ENCODE data around the gene RASA3.
"Not testable (repeated sequence)": the region's sequence is repeated elsewhere in the genome, so short reads cannot be mapped to it uniquely, and the experiment has no call there.

Gene RASA3

GRCh38 chr13:114020750-114021463 lies 111.5 kb downstream of the RASA3 start:
- peaks cover 15% of the 10 kb centered on the region for H3K4me1 ChIP-seq (ENCODE audit: low read length)
- no peaks in the 10 kb centered on the region for H3K79me2 ChIP-seq (ENCODE audit: low read length)
- H3K36me3 ChIP-seq (replicated peaks; ENCODE audit: low read depth, low read length), result no peaks in the 10 kb centered on the region

DNA sequence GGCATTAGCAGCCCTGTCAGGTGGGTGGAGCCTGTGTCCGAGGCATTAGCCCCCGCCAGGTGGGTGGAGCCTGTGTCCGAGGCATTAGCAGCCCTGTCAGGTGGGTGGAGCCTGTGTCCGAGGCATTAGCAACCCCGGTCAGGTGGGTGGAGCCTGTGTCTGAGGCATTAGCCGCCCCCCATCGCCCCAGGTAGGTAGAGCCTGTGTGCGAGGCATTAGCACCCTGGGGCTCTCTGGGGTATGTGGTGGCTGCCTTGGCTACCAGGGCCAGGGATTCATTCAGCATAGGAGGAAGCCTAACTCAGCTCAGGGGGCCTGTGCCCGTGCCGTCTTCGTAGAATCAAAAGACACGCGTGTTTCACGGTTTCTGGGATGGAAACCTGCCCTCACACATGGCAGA lies 112.3 kb downstream of the RASA3 start:
- not testable (repeated sequence) for H3K4me2 ChIP-seq (ENCODE audit: low read length); H3K4me3 ChIP-seq (ENCODE audit: low read length); H4K20me1 ChIP-seq (ENCODE audit: insufficient read depth, low read length); H3K27me3 ChIP-seq (ENCODE audit: low read depth, low read length); H3K9ac ChIP-seq (ENCODE audit: low read length); H3K79me2 ChIP-seq (ENCODE audit: low read length); H3K36me3 ChIP-seq (replicated peaks; ENCODE audit: low read depth, low read length); H2AFZ ChIP-seq (ENCODE audit: low read depth, low read length); H3K9me3 ChIP-seq (ENCODE audit: insufficient read depth, low read length); H3K27ac ChIP-seq (ENCODE audit: low read length)
- peaks cover 12% of the 10 kb centered on the region for H3K4me1 ChIP-seq (ENCODE audit: low read length)

More at GRCh38 chr13:114020750-114021463, 111.5 kb downstream of the RASA3 start:
- H3K9ac ChIP-seq (ENCODE audit: low read length), result no peak overlapping the region
- TF ChIP-seq, protein P1, sequence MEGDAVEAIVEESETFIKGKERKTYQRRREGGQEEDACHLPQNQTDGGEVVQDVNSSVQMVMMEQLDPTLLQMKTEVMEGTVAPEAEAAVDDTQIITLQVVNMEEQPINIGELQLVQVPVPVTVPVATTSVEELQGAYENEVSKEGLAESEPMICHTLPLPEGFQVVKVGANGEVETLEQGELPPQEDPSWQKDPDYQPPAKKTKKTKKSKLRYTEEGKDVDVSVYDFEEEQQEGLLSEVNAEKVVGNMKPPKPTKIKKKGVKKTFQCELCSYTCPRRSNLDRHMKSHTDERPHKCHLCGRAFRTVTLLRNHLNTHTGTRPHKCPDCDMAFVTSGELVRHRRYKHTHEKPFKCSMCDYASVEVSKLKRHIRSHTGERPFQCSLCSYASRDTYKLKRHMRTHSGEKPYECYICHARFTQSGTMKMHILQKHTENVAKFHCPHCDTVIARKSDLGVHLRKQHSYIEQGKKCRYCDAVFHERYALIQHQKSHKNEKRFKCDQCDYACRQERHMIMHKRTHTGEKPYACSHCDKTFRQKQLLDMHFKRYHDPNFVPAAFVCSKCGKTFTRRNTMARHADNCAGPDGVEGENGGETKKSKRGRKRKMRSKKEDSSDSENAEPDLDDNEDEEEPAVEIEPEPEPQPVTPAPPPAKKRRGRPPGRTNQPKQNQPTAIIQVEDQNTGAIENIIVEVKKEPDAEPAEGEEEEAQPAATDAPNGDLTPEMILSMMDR (IDR thresholded peaks at IDR 0.05; ENCODE audit: low read depth, low read length), result no peak
- TF ChIP-seq EZH2phosphoT487 (IDR thresholded peaks at IDR 0.05; ENCODE audit: low read depth), result no peak
- H3K27me3 ChIP-seq (ENCODE audit: low read depth, low read length), result no peaks in the 10 kb centered on the region
- H3K4me3 ChIP-seq (ENCODE audit: low read length), result no peak overlapping the region
- H3K4me2 ChIP-seq (ENCODE audit: low read length), result no peak overlapping the region
- H3K9me3 ChIP-seq (ENCODE audit: insufficient read depth, low read length), result no peaks in the 10 kb centered on the region; the same call in 1 of the 2 replicates
- no peaks in the 10 kb centered on the region for H4K20me1 ChIP-seq (ENCODE audit: insufficient read depth, low read length)
- H3K27ac ChIP-seq (ENCODE audit: low read length), result no peak overlapping the region
- no peak overlapping the region for H2AFZ ChIP-seq (ENCODE audit: low read depth, low read length)

DNA sequence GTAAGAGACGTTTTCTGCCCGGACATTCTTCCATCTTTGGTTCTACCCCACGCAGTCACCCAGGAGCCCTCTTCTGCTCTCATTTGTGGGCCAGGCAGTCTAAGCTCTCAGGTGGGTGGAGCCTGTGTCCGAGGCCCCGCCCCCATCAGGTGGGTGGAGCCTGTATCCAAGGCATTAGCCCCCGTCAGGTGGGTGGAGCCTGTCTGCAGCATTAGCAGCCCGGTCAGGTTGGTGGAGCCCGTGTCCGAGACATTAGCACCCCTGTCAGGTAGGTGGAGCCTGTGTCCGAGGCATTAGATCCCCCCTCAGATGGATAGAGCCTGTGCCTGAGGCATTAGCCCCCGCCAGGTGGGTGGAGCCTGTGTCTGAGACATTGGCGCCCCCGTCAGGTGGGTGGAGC lies 113.1 kb downstream of the RASA3 start:
- TF ChIP-seq, protein P1 (IDR thresholded peaks at IDR 0.05; ENCODE audit: low read depth, low read length), result no peak
- no peak for TF ChIP-seq EZH2phosphoT487 (IDR thresholded peaks at IDR 0.05; ENCODE audit: low read depth)
- no peak overlapping the region for H3K4me3 ChIP-seq (ENCODE audit: low read length)
- no peaks in the 10 kb centered on the region for H3K27me3 ChIP-seq (ENCODE audit: low read depth, low read length)
- H3K9ac ChIP-seq (ENCODE audit: low read length), result no peak overlapping the region
- no peak overlapping the region for H3K27ac ChIP-seq (ENCODE audit: low read length)
- no peaks in the 10 kb centered on the region for H4K20me1 ChIP-seq (ENCODE audit: insufficient read depth, low read length)
- no peaks in the 10 kb centered on the region for H3K79me2 ChIP-seq (ENCODE audit: low read length)
- no peaks in the 10 kb centered on the region for H3K36me3 ChIP-seq (replicated peaks; ENCODE audit: low read depth, low read length)
- H2AFZ ChIP-seq (ENCODE audit: low read depth, low read length), result no peak overlapping the region
- H3K4me2 ChIP-seq (ENCODE audit: low read length), result no peak overlapping the region
- no peaks in the 10 kb centered on the region; the same call in 1 of the 2 replicates for H3K9me3 ChIP-seq (ENCODE audit: insufficient read depth, low read length)
- peaks cover 4% of the 10 kb centered on the region for H3K4me1 ChIP-seq (ENCODE audit: low read length)

DNA sequence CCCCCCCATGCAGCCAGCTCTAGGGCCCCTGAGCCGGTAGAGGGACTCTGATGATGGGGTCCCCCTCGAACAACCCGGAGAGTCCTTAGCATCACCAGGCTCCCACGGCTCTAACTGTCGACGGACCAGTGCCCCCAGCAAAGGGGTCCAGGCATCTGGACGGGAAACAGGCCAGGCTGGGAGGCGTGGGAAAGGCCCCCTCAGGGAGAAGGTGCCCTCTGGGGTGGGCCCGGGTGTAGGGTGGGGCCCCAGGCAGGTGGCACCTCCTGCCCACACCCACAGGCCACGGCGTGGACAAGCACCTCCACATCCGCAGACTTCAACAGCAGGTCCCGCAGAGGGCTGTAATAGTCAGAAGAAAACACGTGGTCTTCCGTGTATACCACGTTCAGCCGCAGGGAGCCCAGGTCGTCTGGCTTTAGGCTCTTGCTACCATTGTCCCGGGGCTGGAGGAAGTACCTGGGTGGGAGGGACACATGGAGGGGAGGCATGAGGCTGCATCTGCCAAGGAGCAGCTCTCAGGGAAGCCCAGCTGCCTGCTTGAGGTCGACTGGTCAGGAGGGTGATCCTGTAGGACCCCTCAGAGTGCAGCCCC lies 113.9 kb downstream of the RASA3 start:
- H3K4me2 ChIP-seq (ENCODE audit: low read length), result no peak overlapping the region
- H3K79me2 ChIP-seq (ENCODE audit: low read length), result no peaks in the 10 kb centered on the region
- no peaks in the 10 kb centered on the region for H4K20me1 ChIP-seq (ENCODE audit: insufficient read depth, low read length)
- H3K4me3 ChIP-seq (ENCODE audit: low read length), result no peak overlapping the region
- no peak overlapping the region for H3K9ac ChIP-seq (ENCODE audit: low read length)
- no peaks in the 10 kb centered on the region for H3K36me3 ChIP-seq (replicated peaks; ENCODE audit: low read depth, low read length)
- H3K27ac ChIP-seq (ENCODE audit: low read length), result no peak overlapping the region
- no peak for TF ChIP-seq EZH2phosphoT487 (IDR thresholded peaks at IDR 0.05; ENCODE audit: low read depth)
- TF ChIP-seq, protein P1 (IDR thresholded peaks at IDR 0.05; ENCODE audit: low read depth, low read length), result no peak
- H3K4me1 ChIP-seq (ENCODE audit: low read length), result no peaks in the 10 kb centered on the region
- H3K27me3 ChIP-seq (ENCODE audit: low read depth, low read length), result no peaks in the 10 kb centered on the region
- no peaks in the 10 kb centered on the region for H3K9me3 ChIP-seq (ENCODE audit: insufficient read depth, low read length)
- no peak overlapping the region for H2AFZ ChIP-seq (ENCODE audit: low read depth, low read length)

Measured in OCI-LY3 (cell line).